Activated T-cell treated with anti-CD3 and anti-CD28 coated beads, Interleukin-2, amount 50 U/mL, for 4 hours (primary cell): Measurements from ENCODE around the gene ZNF362. TPM values are rescaled to one million over a fixed set of nuclear protein-coding genes. Genes with fewer than 3 reads are reported as not detected.
"Not testable (repeated sequence)": the region's sequence is repeated elsewhere in the genome, so short reads cannot be mapped to it uniquely, and the experiment has no call there.

ENCODE experiments used
- ATAC-seq, 2 donors: fragments of 200-7000 bp; cut with Tn5 transposase; one replicate each; pipeline ENCODE4 v1.10.0; 2021
- DNase-seq: peaks from one replicate; pipeline ENCODE4 v3.0.0-alpha.2; 2020
- H3K27me3 Mint-ChIP-seq: one replicate; pipeline ENCODE4 v1.8.0; 2021; ENCODE audit warnings: low read depth, mixed read lengths
- H3K36me3 Mint-ChIP-seq: one replicate; pipeline ENCODE4 v1.8.0; 2022; ENCODE audit warnings: mixed read lengths; ENCODE audit not compliant: insufficient read depth
- H3K4me1 Mint-ChIP-seq: one replicate; pipeline ENCODE4 v1.8.0; 2021; ENCODE audit warnings: low read depth, mixed read lengths
- H3K4me3 Mint-ChIP-seq: one replicate; pipeline ENCODE4 v1.8.0; 2021; ENCODE audit warnings: mild to moderate bottlenecking, moderate library complexity, mixed read lengths
- H3K9me3 Mint-ChIP-seq: one replicate; pipeline ENCODE4 v1.8.0; 2021; ENCODE audit warnings: mixed read lengths
- total RNA-seq, 3 donors: library from RNA; stranded (reverse); gene quantifications; one replicate each; pipeline ENCODE4 v1.2.1, GENCODE V29; 2021

The ZNF362 gene
- total RNA-seq, 3 donors from 2014 or later = 8.4 to 11.2 (median 10.3) TPM

DNA sequence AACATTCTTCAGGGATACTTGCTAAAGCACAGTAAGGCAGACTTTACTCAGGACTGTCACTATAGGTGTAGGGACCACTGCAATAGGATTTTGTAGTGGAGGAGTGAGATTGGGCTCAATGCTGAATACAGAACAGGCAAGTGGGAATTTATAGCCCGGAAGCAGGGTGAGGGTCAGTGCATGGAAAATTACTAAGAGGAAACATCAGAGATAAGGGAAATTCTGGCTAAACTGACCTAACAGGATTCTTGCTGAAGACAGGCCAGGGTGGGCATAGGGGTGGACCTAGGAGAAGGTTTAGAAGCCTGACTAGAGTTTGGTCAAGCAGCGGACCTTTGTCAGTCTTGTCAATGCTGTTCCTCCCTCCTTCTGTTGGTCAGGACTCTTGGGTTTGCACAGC, 20.8 kb upstream of the ZNF362 start:
- DNase-seq (no peak), ATAC-seq (no peak)
- Mint-ChIP-seq H3K9me3 (no peaks in the 10 kb centered on the region), H3K27me3 (peaks cover 7% of the 10 kb centered on the region), H3K36me3 (no peaks in the 10 kb centered on the region), H3K4me3 (no peak overlapping the region), H3K4me1 (peaks cover 1% of the 10 kb centered on the region)

DNA sequence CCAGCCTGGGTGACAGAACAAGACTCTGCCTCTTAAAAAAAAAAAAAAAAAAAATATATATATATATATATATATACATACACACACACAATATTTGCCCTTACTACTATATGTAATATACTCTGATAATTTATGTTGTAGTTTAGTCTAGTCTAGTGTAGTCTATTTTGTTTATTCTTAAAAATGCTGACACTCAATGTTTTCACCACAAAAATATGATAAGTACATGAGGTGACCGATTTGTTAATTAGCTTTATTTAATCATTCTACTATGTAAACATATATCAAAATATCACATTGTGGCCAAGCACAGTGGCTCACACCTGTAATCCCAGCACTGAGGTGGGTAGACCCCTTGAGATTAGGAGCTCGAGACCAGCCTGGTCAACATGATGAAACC, 19.8 kb upstream of the ZNF362 start:
- ATAC-seq (no peak), DNase-seq (no peak)
- H3K4me1 Mint-ChIP-seq = peaks cover 1% of the 10 kb centered on the region
- H3K9me3 Mint-ChIP-seq = no peaks in the 10 kb centered on the region
- no peaks in the 10 kb centered on the region for H3K36me3 Mint-ChIP-seq
- peaks cover 5% of the 10 kb centered on the region for H3K27me3 Mint-ChIP-seq
- no peak overlapping the region for H3K4me3 Mint-ChIP-seq

DNA sequence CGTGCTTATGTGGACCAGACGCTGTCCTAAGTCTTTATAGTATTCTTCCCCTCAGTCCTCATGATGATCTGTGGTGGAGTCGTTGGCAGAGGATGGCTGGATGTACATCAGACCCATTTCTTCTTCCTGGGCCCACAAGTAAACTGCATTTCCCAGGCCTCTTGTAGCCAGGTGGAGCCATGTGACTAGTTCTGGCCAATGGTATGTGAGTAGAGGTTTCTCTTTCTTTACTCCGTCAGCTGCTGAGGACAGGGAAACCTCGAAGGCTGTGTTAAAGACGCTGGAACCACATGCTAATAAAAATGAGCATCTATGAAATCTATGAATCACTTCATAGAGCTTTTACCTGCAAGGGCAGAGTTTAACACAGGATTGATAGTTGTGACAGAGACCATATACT, 18.7 kb upstream of the ZNF362 start:
- H3K36me3 Mint-ChIP-seq = no peaks in the 10 kb centered on the region
- no peak overlapping the region for H3K4me3 Mint-ChIP-seq
- peaks cover 5% of the 10 kb centered on the region for H3K27me3 Mint-ChIP-seq
- H3K4me1 Mint-ChIP-seq = peaks cover 1% of the 10 kb centered on the region
- DNase-seq = no peak
- peak; percentile 50 to 57 for ATAC-seq
- H3K9me3 Mint-ChIP-seq = no peaks in the 10 kb centered on the region

DNA sequence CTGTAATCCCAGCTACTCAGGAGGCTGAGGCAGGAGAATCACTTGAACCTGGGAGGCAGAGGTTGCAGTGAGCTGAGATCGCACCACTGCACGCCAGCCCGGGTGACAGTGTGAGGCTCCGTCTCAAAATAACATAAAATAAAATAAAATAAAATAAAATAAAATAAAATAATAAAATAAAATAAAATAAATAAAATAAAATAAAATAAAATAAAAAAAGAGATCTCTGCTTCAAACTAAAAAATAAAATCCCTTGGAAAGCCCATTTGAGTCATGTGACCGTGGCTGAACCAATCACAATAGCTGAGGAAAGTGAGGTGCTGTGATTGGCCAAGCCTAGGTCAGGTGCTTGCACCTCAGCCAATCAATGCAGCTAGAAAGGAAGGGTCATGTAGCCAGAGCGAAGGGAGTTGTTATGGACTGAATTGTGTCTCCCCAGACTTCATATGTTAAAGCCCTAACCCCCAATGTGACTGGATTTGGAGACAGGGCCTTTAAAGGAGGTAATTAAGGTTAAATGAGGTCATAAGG, 18.0 kb upstream of the ZNF362 start:
- ATAC-seq, H3K27me3 Mint-ChIP-seq, H3K4me3 Mint-ChIP-seq, H3K9me3 Mint-ChIP-seq, H3K4me1 Mint-ChIP-seq, DNase-seq, H3K36me3 Mint-ChIP-seq: not testable (repeated sequence)

DNA sequence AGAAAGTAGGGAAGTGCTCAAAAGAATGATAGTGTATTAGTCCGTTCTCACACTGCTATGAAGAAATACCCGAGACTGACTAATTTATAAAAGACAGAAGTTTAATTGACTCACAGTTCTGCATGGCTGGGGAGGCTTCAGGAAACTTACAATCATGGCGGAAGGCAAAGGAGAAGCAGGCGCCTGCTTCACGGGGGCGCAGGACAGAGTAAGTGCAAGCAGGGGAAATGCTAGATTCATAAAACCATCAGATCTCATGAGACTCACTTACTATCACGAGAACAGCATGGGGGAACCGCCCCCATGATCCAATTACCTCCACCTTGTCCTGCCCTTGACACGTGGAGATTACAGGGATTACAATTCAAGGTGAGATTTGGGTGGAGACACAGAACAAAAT, 16.9 kb upstream of the ZNF362 start:
- H3K4me1 Mint-ChIP-seq, H3K27me3 Mint-ChIP-seq, H3K9me3 Mint-ChIP-seq, DNase-seq, ATAC-seq, H3K4me3 Mint-ChIP-seq, H3K36me3 Mint-ChIP-seq: not testable (repeated sequence)

DNA sequence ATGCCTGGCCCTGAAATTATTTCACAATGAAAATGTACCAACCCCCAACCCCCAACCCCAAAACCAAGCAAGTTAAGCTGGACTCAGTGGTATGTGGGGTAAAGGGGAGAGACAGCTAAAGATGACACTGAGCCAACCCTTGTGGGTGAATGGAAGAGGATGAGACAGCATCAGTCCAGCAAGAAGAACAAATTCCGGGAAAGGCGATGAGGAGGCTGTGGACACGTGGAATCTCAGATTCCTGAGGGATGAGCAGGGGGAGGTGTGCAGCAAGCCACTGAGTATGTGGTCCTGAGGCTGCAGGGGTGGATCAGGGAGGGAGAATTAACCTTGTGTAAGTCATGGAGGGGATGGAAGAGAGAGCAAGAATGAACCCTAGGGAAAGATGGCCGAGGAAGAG, 14.4 kb upstream of the ZNF362 start:
- peaks cover 1% of the 10 kb centered on the region for H3K4me1 Mint-ChIP-seq
- H3K4me3 Mint-ChIP-seq = no peak overlapping the region
- ATAC-seq = no peak
- H3K36me3 Mint-ChIP-seq = no peaks in the 10 kb centered on the region
- no peaks in the 10 kb centered on the region for H3K27me3 Mint-ChIP-seq
- H3K9me3 Mint-ChIP-seq = no peaks in the 10 kb centered on the region
- DNase-seq = no peak

DNA sequence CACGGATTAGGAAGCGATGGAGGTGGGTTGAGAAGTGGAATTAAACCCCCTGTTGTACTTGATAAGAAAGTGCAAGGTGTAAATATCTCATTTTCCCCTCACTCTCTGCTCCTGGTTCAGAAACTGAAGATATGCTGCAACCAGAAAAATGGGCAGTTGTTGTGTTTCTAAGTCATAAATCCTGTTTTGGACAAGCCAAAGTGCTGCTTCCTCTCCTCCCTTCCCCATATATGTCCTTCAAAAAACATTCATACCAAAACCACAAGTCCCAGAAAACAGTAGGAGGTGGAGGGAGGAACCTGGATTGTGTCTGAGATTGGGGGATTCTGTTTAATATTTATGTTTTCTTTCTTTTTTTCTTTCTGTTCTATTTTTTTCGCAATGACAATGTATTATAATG, 13.6 kb upstream of the ZNF362 start:
- no peak for DNase-seq
- Mint-ChIP-seq H3K9me3 (no peaks in the 10 kb centered on the region), H3K27me3 (no peaks in the 10 kb centered on the region), H3K4me1 (peaks cover 1% of the 10 kb centered on the region), H3K4me3 (no peak overlapping the region), H3K36me3 (no peaks in the 10 kb centered on the region)
- no peak for ATAC-seq

DNA sequence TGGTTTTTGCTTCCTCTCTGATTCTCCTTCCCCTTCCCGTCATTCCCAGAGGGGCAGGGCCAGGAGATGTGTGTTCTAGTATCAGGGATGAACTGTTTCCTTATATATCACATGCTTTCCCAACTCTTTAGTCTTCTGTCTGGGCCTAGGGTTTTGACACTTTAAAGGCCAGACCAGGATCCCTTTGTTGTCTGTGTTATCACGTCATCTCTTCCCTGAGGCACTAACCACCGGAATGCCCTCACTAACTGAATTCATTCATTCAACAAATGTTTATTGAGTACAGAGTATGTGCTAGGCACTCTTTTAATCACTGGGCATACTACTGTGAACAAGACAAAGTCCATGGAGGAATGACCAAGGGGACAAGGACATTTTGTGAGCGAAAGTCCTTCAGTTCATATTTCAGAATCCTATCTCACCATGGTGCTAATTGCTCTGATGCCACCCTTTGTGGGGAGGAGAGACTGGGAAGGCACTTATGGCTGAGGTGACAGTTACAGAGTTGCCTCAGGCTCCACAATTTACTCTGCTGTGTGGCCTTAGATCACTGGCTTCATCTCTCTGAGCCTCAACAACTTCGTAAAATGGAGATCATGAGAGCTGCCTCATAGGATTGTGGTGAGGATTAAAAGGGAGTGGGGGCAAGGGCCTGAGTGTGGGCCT, 12.0 kb upstream of the ZNF362 start:
- no peaks in the 10 kb centered on the region for H3K36me3 Mint-ChIP-seq
- DNase-seq (no peak), ATAC-seq (no peak)
- H3K4me3 Mint-ChIP-seq = no peak overlapping the region
- no peaks in the 10 kb centered on the region for H3K9me3 Mint-ChIP-seq
- no peaks in the 10 kb centered on the region for H3K4me1 Mint-ChIP-seq
- H3K27me3 Mint-ChIP-seq = peaks cover 3% of the 10 kb centered on the region

DNA sequence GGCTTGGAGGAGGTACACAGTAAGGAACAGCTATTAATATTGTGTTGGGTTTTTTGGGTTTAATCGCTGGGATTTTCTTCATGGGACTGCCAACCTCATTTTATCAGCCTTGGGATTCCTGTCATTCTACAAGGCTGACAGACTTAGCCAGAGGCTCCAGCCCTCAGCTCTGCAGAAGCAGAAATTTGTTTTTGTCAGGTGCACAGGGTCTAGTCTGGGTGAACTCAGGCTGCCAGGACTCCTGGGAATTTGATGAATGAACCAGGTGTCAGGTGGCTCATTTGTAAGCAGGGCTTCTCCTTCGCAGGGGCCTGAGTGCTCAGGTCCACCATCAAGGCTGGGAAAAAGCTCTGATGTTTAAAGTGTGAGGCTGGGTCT, 11.5 kb upstream of the ZNF362 start:
- no peaks in the 10 kb centered on the region for H3K9me3 Mint-ChIP-seq
- H3K36me3 Mint-ChIP-seq = no peaks in the 10 kb centered on the region
- no peaks in the 10 kb centered on the region for H3K4me1 Mint-ChIP-seq
- ATAC-seq (no peak), DNase-seq (no peak)
- peaks cover 6% of the 10 kb centered on the region for H3K27me3 Mint-ChIP-seq
- H3K4me3 Mint-ChIP-seq = no peak overlapping the region

DNA sequence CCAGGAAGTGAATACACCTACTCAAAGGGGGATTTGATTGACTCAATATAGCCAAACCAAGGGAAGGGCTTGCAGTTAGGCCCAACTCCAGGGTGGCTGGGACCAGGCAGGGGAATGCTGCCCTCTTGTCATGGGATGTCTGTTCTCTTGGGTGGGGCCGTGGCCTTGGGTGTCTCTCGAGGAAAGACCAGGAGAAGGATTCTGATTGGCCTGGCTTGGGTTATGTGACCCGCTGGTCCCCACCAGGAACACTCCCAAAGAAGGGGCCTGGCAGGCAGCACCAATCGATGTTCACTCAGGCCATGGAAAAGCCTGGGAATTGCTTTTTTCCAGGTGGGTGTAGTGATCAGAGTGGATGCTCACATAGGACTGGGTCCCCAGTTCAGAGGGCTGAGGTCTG, 10.1 kb upstream of the ZNF362 start:
- DNase-seq = no peak
- no peak overlapping the region for H3K4me3 Mint-ChIP-seq

DNA sequence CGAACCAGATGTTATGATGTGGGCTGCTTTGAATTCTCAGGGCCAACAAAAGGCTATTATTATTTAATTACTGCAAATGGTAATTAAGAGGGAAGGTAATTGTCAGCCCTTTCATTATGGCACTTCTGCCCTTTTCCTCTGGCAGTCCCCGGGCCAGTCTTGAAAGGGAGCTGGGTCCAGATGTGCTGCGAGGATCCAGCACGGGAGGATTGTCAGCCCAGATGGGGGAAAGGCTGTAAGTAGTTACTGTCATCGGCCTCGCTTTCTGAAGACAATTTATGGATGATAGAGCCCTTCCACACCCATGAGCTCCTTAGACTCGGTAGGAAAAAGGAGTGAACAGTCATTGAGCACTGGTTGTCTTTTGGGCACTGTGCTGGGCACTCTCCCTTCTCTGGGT, 8.7 kb upstream of the ZNF362 start:
- no peaks in the 10 kb centered on the region for H3K36me3 Mint-ChIP-seq
- no peak for DNase-seq
- H3K9me3 Mint-ChIP-seq = no peaks in the 10 kb centered on the region
- H3K4me3 Mint-ChIP-seq = no peak overlapping the region
- ATAC-seq = no peak
- H3K4me1 Mint-ChIP-seq = no peaks in the 10 kb centered on the region
- peaks cover 6% of the 10 kb centered on the region for H3K27me3 Mint-ChIP-seq

More for the DNA sequence above, 10.1 kb upstream of the ZNF362 start:
- Mint-ChIP-seq H3K36me3 (no peaks in the 10 kb centered on the region), H3K27me3 (peaks cover 6% of the 10 kb centered on the region), H3K4me1 (no peaks in the 10 kb centered on the region), H3K9me3 (no peaks in the 10 kb centered on the region)
- no peak for ATAC-seq

DNA sequence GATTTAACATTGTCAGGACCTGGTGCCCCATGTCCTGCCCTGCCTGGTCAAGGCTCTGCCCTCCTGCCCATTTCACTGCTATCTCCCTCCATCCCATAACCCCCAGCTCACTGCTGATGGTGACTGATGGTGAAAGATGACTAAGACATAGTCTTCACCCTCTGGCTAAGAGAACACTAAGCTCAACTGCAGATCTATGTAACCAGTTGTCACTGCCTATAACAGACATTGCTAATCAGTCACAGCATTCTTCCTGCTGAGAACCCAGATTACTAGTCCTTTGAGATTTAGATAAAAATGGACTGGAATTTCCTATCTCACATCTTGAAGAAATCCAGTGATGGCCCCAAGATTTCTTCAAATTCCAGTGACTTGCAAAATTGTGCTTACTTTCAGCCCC, 8.0 kb upstream of the ZNF362 start:
- H3K36me3 Mint-ChIP-seq = no peaks in the 10 kb centered on the region
- DNase-seq = no peak
- no peaks in the 10 kb centered on the region for H3K9me3 Mint-ChIP-seq
- no peak overlapping the region for H3K4me3 Mint-ChIP-seq
- ATAC-seq = no peak
- H3K27me3 Mint-ChIP-seq = peaks cover 6% of the 10 kb centered on the region
- no peaks in the 10 kb centered on the region for H3K4me1 Mint-ChIP-seq

DNA sequence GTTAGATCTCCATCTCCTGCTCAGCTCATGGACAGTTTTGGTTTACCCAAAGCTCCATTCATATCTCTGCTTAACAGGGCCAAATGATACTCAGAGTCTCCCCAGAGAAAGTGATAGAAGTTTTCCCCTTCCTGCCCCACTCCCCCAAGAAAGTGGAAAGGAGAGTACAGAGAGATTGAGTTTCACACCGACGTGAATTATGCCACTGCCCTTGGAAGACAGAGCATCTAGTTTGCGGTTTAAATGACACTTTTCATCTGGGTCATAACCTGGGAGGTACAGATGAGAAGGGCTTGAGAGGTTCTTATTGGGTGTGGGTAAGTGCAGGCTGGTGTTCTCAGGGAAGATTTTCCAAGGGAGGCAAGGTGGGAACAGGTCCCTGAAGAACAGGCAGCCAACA, 6.9 kb upstream of the ZNF362 start:
- Mint-ChIP-seq H3K27me3 (peaks cover 6% of the 10 kb centered on the region), H3K36me3 (no peaks in the 10 kb centered on the region), H3K4me3 (no peak overlapping the region), H3K9me3 (no peaks in the 10 kb centered on the region), H3K4me1 (no peaks in the 10 kb centered on the region)
- no peak for ATAC-seq
- no peak for DNase-seq

DNA sequence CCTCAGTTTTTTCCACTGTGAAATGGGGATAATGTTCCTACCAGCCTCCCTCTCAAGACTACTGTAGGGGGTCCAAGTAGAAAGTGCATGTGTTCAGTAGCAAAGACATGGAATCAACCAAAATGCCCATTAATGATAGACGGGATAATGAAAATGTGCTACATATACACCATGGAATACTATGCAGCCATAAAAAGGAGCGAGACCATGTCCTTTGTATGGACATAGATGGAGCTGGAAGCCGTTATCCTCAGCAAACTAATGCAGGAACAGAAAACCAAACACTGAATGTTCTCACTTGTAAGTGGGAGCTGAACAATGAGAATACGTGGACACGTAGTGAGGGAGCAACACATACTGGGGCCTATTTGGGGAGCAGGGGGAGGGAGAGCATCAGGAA, 6.1 kb upstream of the ZNF362 start:
- Mint-ChIP-seq H3K4me1 (no peaks in the 10 kb centered on the region), H3K4me3 (no peak overlapping the region), H3K9me3 (no peaks in the 10 kb centered on the region), H3K36me3 (no peaks in the 10 kb centered on the region), H3K27me3 (peaks cover 6% of the 10 kb centered on the region)
- DNase-seq (no peak), ATAC-seq (no peak)

DNA sequence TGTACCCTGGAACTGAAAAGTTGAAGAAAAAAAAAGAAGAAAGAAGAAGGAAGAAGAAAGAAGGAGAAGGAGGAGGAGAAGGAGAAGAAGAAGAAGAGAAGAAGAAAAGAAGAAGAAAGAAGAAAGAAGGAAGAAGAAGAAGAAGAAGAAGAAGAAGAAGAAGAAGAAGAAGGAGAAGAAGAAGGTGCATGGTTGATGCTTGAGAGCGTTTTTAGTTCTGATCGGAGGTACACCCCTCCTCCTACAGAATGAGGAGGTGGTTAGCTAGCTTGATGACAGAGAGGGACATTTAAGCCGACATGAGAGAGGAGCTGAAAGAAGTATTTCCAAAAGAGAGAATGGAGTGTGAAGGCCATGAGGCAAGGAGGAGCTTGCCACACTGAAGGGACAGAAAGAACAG, 5.6 kb upstream of the ZNF362 start:
- H3K9me3 Mint-ChIP-seq = no peaks in the 10 kb centered on the region
- no peak overlapping the region for H3K4me3 Mint-ChIP-seq
- DNase-seq = no peak
- no peaks in the 10 kb centered on the region for H3K36me3 Mint-ChIP-seq
- ATAC-seq = no peak
- H3K27me3 Mint-ChIP-seq = peaks cover 6% of the 10 kb centered on the region
- H3K4me1 Mint-ChIP-seq = no peaks in the 10 kb centered on the region

DNA sequence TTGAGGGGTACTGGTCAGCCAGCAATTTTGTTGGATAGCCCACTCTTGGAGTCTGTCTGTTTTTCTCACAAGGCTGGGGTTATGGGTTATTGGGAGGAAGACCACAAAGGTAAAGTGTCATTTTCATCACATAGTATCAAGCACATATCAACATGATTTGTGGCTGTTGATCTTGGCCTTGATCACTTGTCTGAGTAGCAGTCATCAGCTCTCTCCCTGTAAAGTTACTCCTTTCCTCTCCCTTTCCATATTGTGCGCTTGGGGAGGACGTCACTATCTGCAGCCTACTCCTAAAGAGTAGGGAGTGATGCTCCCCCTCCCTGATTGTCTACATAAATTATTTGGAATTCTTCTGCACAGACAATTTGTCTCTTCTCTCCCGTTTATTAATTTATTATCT, 1.8 kb upstream of the ZNF362 start:
- peaks cover 1% of the 10 kb centered on the region for H3K27me3 Mint-ChIP-seq
- peak overlapping the region; percentile 69 for H3K4me3 Mint-ChIP-seq
- ATAC-seq = no peak
- no peak for DNase-seq
- H3K4me1 Mint-ChIP-seq = peaks cover 22% of the 10 kb centered on the region
- no peaks in the 10 kb centered on the region for H3K9me3 Mint-ChIP-seq
- no peaks in the 10 kb centered on the region for H3K36me3 Mint-ChIP-seq
